Measurements from ENCODE around the gene BMPR1B.

- TF ChIP-seq TAF1 (IDR thresholded peaks at IDR 0.05; ENCODE audit: borderline replicate concordance, insufficient read depth, low read length) = no peak
- no peak for TF ChIP-seq SIN3A (IDR thresholded peaks at IDR 0.05; ENCODE audit: borderline replicate concordance, insufficient read depth, low read length)
- no peak for TF ChIP-seq POLR2AphosphoS5 (IDR thresholded peaks at IDR 0.05; ENCODE audit: low read depth, low read length)
- no peak for TF ChIP-seq REST (IDR thresholded peaks at IDR 0.05; ENCODE audit: insufficient read depth in 1 of 2, low read depth in 2 of 2, low read length in 2 of 2)
These were observed 134.3 kb downstream of the BMPR1B start for GRCh38 chr4:94892051-94892450.

Data from PFSK-1 (cell line).